RPMI8226 (cell line): ENCODE data around the gene LRRC3.
A peak's percentile ranks its signal among the peaks of the same experiment; 100 is the strongest.

ENCODE experiments used
- DNase-seq: peaks from one replicate; pipeline ENCODE4 v3.0.0-alpha.2; 2015

Gene LRRC3

DNA sequence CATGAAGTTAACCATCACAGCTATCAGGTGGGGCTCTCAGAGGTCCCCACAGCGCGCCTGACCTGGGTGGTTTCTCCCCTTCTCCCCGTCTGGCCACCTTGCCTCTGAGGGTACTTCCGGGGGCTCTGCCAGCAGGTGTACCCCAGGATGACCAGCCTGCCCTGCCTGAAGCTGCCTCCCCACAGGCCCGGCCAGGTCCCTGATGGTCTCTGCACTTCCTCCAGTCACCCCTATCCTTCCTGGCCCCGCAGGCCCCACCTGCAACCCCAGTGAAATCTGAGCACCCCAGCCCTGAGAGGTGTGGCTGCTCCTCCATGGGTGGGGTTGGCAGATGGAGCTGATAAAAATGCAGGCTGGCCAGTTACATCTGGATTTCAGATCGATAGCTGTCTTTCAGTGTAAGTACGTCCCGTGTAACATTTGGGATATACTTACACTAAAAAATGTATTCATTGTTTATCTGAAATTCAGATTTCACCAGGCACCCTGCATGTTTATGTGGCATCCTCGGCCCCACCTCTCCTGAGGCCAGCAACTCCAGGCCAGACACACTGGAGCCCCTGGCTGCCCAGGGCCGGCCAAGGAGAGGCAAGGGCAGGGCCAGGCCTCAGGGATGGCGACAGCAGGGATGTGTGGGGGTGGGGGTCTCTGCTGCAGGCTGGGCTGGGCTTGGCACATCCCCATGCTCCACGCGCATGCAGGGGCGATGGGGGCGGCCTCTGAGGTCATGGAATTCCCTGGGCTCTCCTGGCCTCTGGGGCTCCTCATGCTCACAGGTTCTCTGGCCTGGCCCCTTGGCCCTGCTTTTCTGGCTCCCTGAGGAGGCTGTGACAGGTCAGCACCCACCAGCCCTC lies 25.1 kb downstream of the LRRC3 start:
- no peak for DNase-seq

DNA sequence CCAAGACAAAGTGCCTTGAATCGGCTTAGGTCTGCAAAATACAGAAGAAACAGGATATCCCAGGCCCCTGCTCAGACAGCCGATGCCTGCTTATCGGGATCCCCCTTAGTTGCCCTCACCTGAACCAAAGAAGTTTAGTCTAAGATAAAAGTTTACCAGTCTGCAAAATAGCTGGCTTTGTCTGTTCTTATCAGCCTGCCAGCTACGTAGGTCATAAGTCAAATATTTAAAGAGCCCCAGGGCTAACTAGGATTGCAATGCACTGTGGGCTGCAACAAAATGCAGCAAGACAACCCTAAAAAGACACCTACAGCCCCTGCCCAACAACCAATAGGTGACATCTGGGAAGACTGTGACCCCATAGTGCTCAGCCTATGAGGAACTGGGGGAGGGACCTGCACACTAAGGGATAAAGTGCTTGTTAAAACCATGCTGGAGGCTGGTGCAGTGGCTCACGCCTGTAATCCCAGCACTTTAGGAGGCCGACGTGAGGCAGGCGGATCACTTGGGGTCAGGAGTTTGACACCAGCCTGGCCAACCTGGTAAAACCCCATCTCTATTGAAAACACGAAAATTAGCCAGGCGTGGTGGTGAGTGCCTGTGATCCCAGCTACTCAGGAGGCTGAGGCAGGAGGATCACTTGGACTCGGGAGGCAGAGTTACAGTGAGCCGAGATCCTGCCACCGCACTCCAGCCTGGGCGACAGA lies 27.4 kb downstream of the LRRC3 start:
- no peak for DNase-seq

DNA sequence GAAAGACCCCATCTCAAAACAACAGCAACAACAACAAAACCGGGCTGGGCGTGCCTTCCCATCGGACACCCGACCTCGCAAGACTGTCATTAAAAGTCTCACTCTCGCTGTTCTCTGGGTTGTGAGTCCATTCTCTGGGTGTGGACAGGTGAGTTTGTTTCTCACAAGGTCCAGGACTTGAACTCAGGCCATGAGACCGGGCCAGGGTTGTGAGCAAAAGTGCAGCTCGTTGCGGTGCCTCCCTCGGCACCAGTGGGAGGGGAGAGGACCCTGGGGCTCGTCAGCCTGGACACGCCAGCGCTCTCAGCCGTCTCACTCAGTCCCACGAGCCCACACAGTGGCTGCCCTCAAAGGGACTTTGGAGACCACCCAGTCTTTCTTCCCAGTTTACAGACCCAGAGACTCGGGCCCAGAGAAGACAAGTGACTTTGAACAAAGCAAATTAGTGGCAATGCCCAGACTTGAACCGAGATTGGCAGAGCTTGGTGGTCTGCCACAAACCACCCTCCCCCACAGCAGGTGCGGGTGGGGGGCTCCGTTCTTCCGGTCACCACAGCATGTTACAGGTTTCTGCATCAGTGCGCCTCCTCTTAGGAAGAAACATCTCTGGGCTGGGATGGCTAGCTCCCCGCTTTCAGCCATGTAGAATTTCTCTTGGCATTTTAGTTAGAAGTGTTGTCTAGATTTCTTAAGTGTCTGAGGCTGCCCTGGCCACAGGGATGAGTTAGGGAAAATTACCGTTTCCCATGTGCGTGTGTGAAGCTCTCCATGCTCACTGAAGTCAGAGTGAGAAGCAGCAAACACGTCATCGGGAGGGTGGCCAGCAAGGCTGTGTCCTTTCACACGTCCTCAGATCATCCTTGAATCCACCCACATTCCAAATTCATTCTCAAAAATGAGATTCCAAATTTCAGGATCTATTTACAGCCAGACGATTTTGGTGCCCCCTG lies 28.3 kb downstream of the LRRC3 start:
- no peak for DNase-seq

DNA sequence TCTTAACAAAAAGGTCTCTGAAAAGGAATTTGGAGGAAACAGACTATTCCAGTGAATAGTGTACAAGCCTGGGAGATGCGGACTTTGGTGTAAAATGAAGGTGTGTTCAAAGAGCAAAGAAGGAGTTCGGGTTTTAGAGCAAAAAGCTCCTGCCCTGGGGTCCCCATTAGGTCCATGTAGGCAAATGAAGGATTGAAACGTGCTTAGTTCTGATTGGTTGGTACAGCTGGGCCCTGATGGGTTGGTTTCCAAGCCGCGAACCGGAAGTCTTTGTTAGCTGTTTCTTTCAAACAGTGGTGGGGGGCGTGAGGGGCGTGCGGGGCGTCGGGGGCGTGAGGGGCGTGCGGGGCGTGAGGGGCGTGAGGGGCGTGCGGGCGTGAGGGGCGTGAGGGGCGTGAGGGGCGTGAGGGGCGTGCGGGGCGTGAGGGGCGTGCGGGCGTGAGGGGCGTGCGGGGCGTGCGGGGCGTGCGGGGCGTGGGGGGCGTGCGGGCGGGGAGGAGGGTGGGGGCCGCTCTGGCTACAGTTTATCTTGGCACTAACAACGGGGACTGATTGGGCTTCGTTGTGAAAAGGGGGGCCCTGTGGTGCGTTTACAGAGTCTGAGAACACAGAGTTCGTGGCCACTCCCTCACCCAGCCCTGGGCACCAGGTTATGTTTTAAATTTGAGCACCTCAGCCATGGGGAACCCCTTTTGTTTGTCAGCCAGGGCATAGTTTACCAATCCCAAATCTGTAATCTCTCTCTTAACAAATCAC lies 29.4 kb downstream of the LRRC3 start:
- DNase-seq, result no peak

DNA sequence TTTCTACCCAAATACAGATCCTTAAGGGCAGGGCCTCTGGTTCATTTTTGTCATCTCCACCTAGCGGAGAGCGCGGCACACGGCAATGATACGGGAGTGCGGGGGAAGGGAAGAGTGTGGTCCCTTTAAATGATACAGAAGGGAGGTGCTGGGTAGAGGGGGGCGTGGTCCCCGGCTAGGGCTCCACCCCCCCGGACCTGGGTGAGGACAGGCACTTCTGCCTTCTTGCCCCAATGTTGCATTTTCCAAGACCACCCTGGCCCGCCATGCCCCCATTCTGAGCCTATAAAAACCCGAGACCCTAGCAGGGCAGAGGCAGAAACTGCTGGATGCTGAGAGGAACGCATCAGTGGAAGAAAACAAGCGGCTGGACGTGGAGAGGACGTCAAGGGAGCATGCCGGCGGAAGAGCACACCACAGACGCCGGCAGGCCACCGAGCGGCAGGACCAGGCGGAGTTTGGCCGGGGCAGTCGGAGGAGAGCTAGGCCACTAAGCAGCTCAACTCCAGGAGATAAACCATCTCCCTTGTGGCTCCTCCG lies 30.0 kb downstream of the LRRC3 start:
- DNase-seq, result peak; percentile 52

DNA sequence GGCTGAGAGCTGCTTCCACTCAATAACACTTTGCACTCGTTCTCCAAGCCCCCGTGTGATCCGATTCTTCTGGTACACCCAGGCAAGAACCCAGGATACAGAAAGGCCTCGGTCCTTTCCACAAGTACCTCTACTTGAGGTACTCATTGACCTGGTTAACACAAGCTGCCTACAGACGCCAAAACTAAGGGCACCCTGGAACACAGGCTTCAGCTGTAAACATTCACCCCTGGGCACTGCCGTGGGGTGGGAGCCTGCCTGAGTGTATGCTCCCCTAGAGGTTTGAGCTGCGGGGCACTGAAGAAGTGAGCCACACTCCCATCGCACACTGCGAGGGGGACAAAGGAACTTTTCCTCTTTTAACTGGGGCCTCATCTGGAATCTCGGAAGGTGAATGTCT lies 30.5 kb downstream of the LRRC3 start:
- no peak for DNase-seq

DNA sequence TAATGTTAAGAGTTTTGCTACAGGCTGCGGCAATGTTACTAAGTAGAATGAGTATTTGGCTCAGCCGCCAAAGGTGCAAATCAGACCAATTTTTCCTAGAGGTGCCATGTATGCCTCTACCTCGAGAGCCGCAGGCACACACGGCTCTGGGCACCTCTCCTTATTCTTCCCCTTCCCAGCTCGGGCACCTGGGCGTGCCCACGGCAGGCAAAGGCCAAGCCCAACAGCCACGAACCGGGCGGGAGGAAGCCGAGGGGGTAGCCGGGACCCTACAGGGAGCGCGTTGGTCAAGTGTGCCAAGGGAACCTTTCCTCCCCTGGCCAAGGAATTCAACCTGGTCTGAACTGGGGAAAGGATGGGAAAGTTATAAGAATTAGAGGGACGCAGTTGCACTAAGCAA lies 31.0 kb downstream of the LRRC3 start:
- no peak for DNase-seq

DNA sequence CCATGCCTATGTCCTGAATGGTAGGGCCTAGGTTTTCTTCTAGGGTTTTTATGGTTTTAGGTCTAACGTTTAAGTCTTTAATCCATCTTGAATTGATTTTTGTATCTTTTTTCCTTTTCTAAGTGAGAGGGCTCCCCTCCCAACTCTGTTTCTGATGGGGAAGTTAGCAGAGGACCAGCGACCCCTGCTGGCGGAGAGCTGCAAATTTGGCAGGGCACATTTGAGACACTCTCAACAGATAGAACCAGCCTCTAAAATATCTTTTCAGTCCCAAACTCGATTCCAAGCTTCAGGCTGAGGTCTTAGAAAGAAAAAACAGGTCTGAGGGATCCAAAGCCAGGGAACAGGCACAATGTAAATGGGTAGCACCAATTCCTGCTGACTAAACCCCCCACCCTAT lies 32.5 kb downstream of the LRRC3 start:
- peak; percentile 33 for DNase-seq

DNA sequence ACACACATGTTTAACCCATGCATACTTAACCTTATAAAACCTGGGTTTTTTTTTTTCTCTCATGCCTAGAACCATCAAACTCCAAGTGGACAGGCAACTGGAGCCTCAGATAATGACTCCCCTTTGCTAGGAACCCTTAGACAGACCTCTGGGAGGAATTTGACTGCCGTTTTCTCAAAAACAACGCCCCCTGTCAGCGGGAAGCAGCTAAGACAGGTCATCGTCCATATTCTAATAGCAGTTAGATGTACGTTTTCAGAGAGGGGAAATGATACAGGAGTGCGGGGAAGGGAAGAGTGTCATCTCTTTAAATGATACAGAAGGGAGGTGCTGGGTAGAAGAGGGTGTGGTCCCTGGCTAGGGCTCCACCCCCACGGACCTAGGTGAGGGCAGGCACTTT lies 34.7 kb downstream of the LRRC3 start:
- no peak for DNase-seq

DNA sequence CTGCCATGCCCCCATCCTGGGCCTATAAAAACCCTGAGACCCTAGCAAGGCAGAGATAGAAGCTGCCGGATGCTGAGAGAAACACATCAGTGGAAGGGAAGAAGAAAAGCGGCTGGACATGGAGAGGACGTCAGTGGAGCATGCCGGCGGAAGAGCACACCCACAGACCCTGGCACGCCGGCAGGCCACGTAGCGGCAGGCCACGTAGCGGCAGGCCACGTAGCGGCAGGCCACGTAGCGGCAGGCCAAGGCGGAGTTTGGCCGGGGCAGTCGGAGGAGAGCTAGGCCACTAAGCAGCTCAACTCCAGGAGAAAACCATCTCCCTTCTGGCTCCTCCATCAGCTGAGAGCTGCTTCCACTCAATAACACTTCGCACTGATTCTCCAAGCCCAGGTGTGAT lies 35.1 kb downstream of the LRRC3 start:
- DNase-seq, result no peak

DNA sequence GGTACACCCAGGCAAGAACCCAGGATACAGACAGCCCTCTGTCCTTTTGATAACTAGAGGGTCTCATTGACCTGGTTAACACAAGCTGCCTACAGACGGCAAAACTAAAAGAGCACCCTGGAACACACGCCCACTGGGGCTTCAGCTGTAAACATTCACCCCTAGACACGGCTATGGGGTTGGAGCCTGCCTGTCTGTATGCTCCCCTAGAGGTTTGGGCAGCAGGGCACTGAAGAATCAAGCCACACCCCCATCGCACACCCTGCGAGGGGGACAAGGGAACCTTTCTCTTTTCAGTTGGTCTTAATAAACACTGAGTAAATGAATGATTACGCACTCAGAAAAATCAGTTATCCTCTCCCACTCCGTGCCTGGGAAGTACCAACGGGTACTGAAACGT lies 35.5 kb downstream of the LRRC3 start:
- DNase-seq, result no peak

DNA sequence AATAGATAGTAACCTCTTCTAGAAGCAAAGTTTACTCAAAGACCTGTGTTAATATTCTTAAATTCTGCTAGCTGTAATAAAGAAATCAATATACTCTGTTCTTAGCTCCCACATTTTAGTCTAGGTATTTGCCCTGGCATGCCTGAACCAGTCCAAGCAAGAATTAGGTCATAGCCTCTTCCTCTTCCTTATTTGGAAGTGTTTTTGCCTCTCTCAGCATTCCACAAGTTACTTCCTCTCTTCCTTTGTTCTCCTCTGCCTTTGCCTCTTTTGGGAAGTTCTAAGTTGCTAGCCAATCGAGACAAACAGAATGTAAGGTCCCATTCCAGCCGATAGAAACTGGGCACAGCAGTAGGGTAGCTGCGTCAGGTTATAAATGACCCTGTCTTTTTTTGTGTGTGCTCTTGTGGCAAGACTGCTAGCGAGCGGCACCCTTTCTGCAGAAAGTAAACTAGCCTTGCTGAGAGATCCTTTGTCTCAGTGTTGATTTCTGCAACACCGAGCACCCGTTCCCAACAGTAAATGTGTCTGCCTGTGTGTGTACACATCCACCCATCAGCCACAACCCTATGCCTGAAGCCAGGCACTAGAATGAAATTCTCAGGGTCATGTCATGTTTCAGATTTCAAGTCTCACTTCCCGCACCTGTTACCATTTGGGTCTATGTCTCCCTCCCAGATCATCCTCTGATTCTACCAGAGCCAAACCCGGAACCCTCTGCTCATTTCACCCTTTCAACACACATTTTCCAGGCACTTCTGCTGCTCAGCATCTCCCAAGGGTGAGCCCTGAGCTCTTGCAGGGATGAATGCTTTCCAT lies 37.5 kb downstream of the LRRC3 start:
- DNase-seq, result no peak

DNA sequence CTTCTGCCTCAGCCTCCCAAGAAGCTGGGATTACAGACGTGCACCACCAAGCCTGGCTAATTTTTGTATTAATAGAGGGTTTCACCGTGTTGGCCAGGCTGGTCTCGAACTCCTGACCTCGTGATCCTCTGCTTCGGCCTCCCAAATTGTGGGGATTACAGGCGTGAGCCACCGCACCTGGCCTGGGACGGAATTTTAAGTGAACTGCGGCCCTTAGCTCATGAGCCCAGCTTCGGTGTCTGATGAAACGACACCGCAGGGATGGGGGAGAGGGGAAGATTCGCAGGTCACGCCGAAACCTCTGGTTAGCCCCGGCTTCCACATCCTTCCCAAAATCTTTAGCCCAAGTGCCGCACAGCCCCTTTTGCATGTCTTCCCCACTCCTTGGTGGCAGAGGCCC lies 39.1 kb downstream of the LRRC3 start:
- DNase-seq, result no peak

DNA sequence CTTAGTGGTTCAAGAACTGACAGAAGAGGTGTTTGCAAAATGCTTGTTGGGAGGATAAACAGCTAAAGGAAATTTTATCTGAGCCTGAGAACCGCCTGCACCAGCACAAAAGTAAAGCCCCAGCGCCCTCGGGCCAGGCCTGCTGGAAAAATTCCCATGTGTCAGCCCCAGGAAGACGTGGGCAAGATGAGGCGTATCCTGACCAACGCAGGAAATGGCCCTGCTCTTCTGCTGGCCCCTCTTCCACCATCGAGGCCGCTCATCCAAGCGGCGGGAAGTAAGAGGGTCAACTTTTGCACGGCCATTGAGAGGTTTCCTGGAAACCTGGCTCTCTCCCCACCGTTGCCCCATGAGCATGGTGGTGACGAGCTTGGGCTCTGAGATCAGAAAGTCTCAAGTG lies 39.6 kb downstream of the LRRC3 start:
- no peak for DNase-seq

DNA sequence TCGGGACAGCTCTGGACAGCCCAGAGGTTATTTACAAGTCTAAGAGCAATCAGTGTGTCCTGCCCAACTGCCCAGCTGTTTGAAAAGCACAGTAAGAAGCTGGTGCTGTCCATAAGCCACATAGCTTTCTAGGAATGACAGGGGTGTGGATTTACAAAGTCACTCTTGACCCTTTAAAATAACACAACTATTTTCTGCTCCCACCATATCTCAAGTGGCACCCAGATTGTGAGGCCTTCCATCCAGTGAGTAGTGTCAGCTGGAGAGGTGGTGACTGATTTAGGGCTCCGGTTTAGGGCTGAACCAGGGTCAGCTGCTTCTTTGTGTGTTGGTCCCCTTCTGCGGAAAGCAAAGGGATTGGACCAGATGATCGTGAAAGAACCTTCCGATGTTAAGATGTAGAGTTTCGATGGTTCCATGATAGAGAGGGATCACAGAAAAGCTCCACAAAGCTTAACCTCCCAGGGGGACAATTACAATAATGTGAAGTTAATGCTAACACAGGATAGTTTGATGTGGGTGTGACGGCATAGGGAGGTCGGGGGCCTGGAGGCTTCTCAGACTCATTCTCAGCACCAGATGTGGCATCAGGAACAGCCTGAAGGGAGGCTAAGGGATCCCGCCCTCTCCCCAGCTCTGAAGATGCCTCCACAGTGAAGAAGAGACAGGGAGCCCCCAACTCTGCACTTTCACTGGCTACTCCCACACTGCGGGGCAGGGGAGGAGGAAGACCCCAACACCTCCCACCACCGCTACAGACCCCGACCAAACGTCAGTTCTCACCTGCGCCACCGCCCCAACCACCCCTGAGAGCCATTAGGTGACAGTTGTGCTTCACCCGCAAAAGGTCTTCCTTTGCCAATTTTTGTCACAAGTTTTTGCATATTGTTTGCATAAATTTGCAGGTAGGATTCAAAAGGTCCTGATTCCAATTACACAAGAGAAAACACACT lies 40.6 kb downstream of the LRRC3 start:
- DNase-seq, result no peak

DNA sequence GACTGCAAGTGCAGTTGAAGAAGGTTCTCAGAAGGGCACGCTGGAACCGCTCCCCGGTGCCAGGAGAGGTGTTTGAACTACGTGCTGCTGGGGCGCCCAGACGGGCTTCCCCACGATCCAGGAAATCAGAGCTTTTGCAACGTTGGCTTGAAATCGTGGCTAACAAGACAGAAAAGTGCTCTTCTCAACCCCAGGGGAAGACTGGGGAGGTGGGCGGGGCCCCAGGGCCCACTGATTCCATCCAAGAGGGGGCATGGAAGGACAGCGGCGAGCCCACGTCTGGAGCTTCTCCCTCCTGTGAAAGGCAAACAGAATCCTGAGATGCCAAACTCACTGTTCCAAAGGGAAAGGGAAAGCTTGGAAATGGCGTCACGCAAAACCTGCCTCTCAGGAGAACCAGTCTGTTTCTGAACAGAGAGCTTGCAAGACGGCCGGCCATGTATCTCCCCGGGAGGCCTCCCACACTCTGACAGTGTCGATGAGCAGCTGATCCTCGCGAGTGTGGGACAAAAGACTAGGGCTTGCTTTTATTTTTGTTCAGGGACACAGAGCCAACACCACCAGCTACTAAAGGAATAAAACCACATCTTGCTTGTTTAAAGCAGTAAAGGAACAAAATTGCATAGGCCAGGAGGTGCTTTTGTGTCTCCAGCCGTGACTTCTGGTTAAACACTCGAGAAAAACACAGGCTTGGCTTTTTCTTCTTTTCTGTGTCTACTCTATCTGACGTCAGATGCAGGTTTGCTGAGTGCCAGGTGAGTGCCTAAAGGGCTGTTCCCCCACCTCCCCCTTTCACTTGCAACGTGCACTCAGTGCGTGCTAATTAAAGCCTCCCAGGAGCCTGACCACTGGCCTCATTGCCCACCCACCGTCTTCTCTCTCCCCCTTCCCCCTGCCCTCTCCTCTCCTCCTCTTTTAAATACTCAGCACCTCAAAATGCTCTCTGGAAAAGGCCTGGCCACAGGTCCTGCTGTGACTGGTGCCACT lies 41.5 kb downstream of the LRRC3 start:
- DNase-seq, result no peak

DNA sequence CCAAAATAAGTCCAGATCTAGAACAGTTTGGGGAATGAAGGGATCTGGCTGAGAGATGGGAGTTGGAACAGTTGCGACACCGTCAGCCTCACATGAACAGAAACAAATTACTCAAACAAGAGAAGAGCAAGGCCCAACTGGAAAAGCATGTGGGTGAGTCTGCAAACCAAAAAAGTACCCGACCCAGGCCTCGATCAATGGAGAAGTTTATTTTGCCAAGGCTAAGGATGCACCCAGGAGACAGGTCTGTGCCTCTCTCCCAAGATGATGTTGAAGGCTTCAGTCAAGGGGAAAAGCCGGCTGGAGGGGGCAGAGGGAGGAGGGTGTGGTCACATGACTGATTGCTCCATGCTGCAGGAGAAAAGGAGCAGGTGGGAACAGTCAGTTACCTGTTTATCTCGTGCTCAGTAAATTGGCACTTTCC lies 42.4 kb downstream of the LRRC3 start:
- DNase-seq, result no peak

DNA sequence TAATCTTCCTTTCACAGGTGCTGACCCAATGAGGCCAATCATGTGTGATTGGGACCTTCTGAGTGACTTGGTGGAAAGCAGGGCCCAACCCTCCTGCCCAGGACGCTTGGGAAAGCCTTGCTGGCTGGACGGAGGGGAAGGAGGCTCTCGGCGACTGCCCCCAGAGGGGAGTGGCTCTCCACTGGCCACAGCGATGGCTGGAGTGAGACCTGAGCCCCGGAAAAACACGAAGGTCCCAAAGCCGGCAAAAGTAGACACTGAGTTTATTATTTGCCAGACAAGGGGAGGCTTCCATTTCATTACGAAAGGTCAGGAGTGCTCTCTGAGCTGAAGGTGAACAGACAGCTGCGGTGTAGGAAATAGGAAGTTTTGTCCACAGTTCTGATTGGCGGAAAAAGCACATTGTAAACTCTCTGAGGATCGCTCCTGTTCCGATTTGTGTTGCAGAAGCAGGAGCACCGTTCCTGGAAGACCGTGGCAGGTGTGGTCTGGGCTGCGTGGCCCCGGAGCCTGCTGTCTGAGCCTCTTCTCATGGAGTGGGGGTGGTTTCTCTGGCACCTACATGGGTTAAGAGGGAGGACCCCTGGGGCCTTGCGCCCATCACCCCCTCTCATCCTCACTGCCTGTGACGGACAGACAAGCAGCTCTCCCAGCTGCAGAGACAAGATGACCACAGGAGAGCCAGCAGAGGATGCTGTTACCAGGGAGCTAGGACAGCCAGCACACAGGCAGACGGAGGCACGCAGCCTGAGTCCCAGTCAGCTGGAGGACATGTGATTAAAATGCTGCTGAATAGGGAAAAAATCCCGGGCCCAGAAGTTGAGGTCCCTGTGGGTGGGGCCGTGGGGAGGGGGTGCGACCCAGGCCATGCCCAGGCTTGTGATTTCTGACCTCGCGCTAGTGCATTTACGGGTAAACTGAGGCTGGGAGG lies 43.2 kb downstream of the LRRC3 start:
- DNase-seq, result peak; percentile 52
